GM11168 (cell line): ENCODE data around the gene UBR4.

Source experiments
- in situ Hi-C: fragments of 300-500 bp; cut with MboI; formaldehyde crosslinking; loops from one replicate; pipeline ENCODE4 v1.12.0; 2022; ENCODE audit warnings: low sequenced_read_pairs; ENCODE audit not compliant: unreplicated experiment

UBR4 gene

GRCh38 chr1:19029191-19030085, 180.6 kb downstream of the UBR4 start:
- in situ Hi-C loops: no loop called here

GRCh38 chr1:19028546-19029129, 181.4 kb downstream of the UBR4 start:
- in situ Hi-C loops: no loop called here

- in situ Hi-C loops: no loop called here
Observed at GRCh38 chr1:19028110-19028509, 182.0 kb downstream of the UBR4 start.
